K562 (cell line): Measurements from ENCODE around the gene SHISA2. TPM values are rescaled to one million over a fixed set of nuclear protein-coding genes. Genes with fewer than 3 reads are reported as not detected.

ENCODE experiments used
- ATAC-seq: fragments of 200-7000 bp; cut with Tn5 transposase; 3 replicates; pipeline ENCODE4 v1.9.1; 2020; ENCODE audit warnings: moderate library complexity
- BruUV-seq: library from RNA; stranded (reverse); fragments of 400-500 nt; replicated peaks from 2 replicates; lab custom pipeline; 2021; lab: Mats Ljungman, UMichigan
- CTCF ChIA-PET: fragments of 300-600 bp; formaldehyde crosslinking; extraction: SDS; loops from one replicate; lab custom pipeline; 2021; ENCODE audit warnings: low intra/inter-chr PET ratio; lab: Yijun Ruan, JAX
- POLR2A ChIA-PET: fragments of 300-600, 350-650 bp; sonication (Branson Sonifier 250); formaldehyde crosslinking; extraction: SDS; loops from one replicate; lab custom pipeline; 2021; ENCODE audit warnings: antibody characterized with exemption, inconsistent platforms; lab: Yijun Ruan, JAX
- DNase-seq, 4 experiments: peaks; one replicate each; pipeline versions ENCODE4 v3.0.0 to v3.0.0-alpha.2; 2011 to 2018; ENCODE audit warnings: low spot score in 3 of 4, mixed read lengths in 3 of 4; ENCODE audit errors: extremely low read depth in 1 of 4
- FAIRE-seq: peaks from 2 replicates; lab custom pipeline; 2011; peaks lifted over from hg19 to GRCh38; lab: Jason Lieb, UNC
- H2AFZ ChIP-seq: 2 replicates; pipeline ENCODE4 v1.6.0; 2011; ENCODE audit warnings: low read depth, low read length, control low read depth, inconsistent platforms
- H3K27ac ChIP-seq: fragments of 200-600 bp; 3 replicates; pipeline ENCODE4 v1.8.0; 2011; ENCODE audit warnings: low read depth, mild to moderate bottlenecking, control low read depth, inconsistent platforms, low read length, moderate library complexity, mixed read lengths; ENCODE audit errors: extremely low read depth
- H3K27me3 ChIP-seq, 2 experiments: fragments of 300-600 bp in 1 of 2; 2 replicates in 1 of 2; 3 replicates in 1 of 2; pipeline versions ENCODE4 v1.6.0 to v1.8.0; 2011; ENCODE audit warnings: inconsistent platforms in 2 of 2, low read length in 2 of 2, mild to moderate bottlenecking in 1 of 2, mixed read lengths in 1 of 2, moderate library complexity in 1 of 2; ENCODE audit not compliant: control insufficient read depth in 2 of 2, insufficient read depth in 2 of 2
- H3K36me3 ChIP-seq: fragments of 300-600 bp; 3 replicates; pipeline ENCODE4 v1.8.0; 2011; ENCODE audit warnings: mild to moderate bottlenecking, low read length, inconsistent platforms; ENCODE audit not compliant: control insufficient read depth, insufficient read depth
- H3K4me1 ChIP-seq, 2 experiments: fragments of 200-600 bp in 1 of 2; replicated peaks in 1 of 2; 2 replicates in 1 of 2; 3 replicates in 1 of 2; pipeline versions ENCODE4 v1.5.1 to v1.8.0; 2011; ENCODE audit warnings: inconsistent platforms in 2 of 2, low read length in 2 of 2, mild to moderate bottlenecking in 1 of 2, mixed read lengths in 1 of 2, moderate library complexity in 1 of 2; ENCODE audit not compliant: control insufficient read depth in 2 of 2, insufficient read depth in 2 of 2
- H3K4me2 ChIP-seq: 2 replicates; pipeline ENCODE4 v1.6.1; 2011; ENCODE audit warnings: low read length, control low read depth, inconsistent platforms, mixed read lengths; ENCODE audit not compliant: insufficient read depth
- H3K4me3 ChIP-seq: fragments of 200-600 bp; sonication (generic), shearing (Covaris generic); 2 replicates; pipeline ENCODE4 v1.5.1; 2016; ENCODE audit warnings: control low read depth, inconsistent platforms
- H3K79me2 ChIP-seq: fragments of 200-600 bp; 3 replicates; pipeline ENCODE4 v1.8.0; 2011; ENCODE audit warnings: low read length, inconsistent platforms; ENCODE audit not compliant: control insufficient read depth, insufficient read depth
- H3K9ac ChIP-seq, 2 experiments: 2 replicates each; pipeline versions ENCODE4 v1.6.0 to v1.6.1; 2011; ENCODE audit warnings: low read depth in 2 of 2, low read length in 2 of 2, control low read depth in 1 of 2, inconsistent platforms in 1 of 2, mild to moderate bottlenecking in 1 of 2, mixed read lengths in 1 of 2; ENCODE audit not compliant: insufficient read depth in 1 of 2
- H3K9me1 ChIP-seq: one replicate; pipeline ENCODE4 v1.6.0; 2011; ENCODE audit warnings: inconsistent platforms, mild to moderate bottlenecking, low read length, moderate library complexity; ENCODE audit not compliant: control insufficient read depth, insufficient read depth
- H3K9me3 ChIP-seq: replicated peaks from 2 replicates; pipeline ENCODE4 v1.5.1; 2011; ENCODE audit warnings: low read depth, low read length, inconsistent platforms; ENCODE audit not compliant: control insufficient read depth, insufficient read depth
- H4K20me1 ChIP-seq: replicated peaks from 2 replicates; pipeline ENCODE4 v1.6.1; 2011; ENCODE audit warnings: low read length, inconsistent platforms, mixed read lengths; ENCODE audit not compliant: control insufficient read depth, insufficient read depth
- ASH1L ChIP-seq: fragments of 450-650 bp; IDR thresholded peaks from 2 replicates; pipeline ENCODE4 v1.6.1; 2018; ENCODE audit warnings: borderline replicate concordance, mild to moderate bottlenecking, low read depth; ENCODE audit not compliant: partially characterized antibody
- CBFB ChIP-seq: sonication (generic); formaldehyde crosslinking; IDR thresholded peaks from 2 replicates; pipeline ENCODE4 v1.4.0; 2020; ENCODE audit warnings: mild to moderate bottlenecking, missing genetic modification reagents
- CEBPZ ChIP-seq: fragments of 150-350 bp; IDR thresholded peaks from 2 replicates; pipeline ENCODE4 v1.6.1; 2014; ENCODE audit warnings: low read depth, mild to moderate bottlenecking, low read length, borderline replicate concordance
- KDM2B ChIP-seq: fragments of 250-450 bp; sonication (Bioruptor Pico); IDR thresholded peaks from 2 replicates; pipeline ENCODE4 v1.8.0; 2021; ENCODE audit warnings: mild to moderate bottlenecking, moderate library complexity
- MCM5 ChIP-seq: fragments of 450-650 bp; IDR thresholded peaks from 2 replicates; pipeline ENCODE4 v1.6.1; 2016; ENCODE audit warnings: low read depth
- PCBP1 ChIP-seq: fragments of 200-400 bp; formaldehyde crosslinking; IDR thresholded peaks from 2 replicates; pipeline ENCODE4 v1.6.1; 2018; ENCODE audit warnings: mild to moderate bottlenecking, low read depth, low read length; ENCODE audit not compliant: poor library complexity, severe bottlenecking
- PHF8 ChIP-seq: fragments of 200-600 bp; sonication (generic); IDR thresholded peaks from 2 replicates; pipeline ENCODE4 v1.6.1; 2012; ENCODE audit warnings: mixed run types, mild to moderate bottlenecking, inconsistent platforms, low read length, moderate library complexity, borderline replicate concordance
- RBFOX2 ChIP-seq: fragments of 200-400 bp; formaldehyde crosslinking; IDR thresholded peaks from 2 replicates; pipeline ENCODE4 v1.6.1; 2017; ENCODE audit warnings: low read depth, mild to moderate bottlenecking, low read length, moderate library complexity
- RFX5 ChIP-seq: IDR thresholded peaks from 2 replicates; pipeline ENCODE4 v1.6.1; 2011; ENCODE audit warnings: low read depth, mild to moderate bottlenecking, improper control_type of control experiment, low read length
- SRSF7 ChIP-seq: fragments of 200-400 bp; formaldehyde crosslinking; optimal IDR thresholded peaks from 2 replicates; pipeline ENCODE3; 2017; ENCODE audit warnings: mild to moderate bottlenecking, low read depth, low read length
- UBTF ChIP-seq, 2 experiments: IDR thresholded peaks; 2 replicates each; pipeline ENCODE4 v1.6.1; 2012; ENCODE audit warnings: improper control_type of control experiment in 2 of 2, low read depth in 2 of 2, low read length in 2 of 2, borderline replicate concordance in 1 of 2
- ZNF764 ChIP-seq: fragments of 250-450 bp; sonication (Bioruptor Pico); IDR thresholded peaks from 2 replicates; pipeline ENCODE4 v1.4.0; 2020; ENCODE audit warnings: low read depth, mild to moderate bottlenecking, moderate library complexity
- WGBS: fragments of 100-300 bp; shearing (Covaris generic); methylation state at CpG from one replicate; pipeline ENCODE4 v1.1.6; 2016; ENCODE audit warnings: low coverage, mixed read lengths; ENCODE audit not compliant: insufficient coverage; ENCODE audit errors: missing lambda C conversion rate; 5-methylcytosine and 5-hydroxymethylcytosine counted together
- in situ Hi-C: fragments of 300-500 bp; cut with MboI; formaldehyde crosslinking; loops from 4 replicates; pipeline ENCODE4 v1.15.0; 2018; ENCODE audit warnings: inconsistent platforms, mixed read lengths
- intact Hi-C: fragments of 100-400 bp; cut with micrococcal nuclease; formaldehyde crosslinking; loops from 2 replicates; pipeline ENCODE4 v1.14.2; 2022
- polyA plus RNA-seq, 8 experiments: library from polyadenylated mRNA; depleted of rRNA in 4 of 8; stranded (reverse) in 5 of 8; unstranded in 3 of 8; fragments of >200 nt; fragmentation: Nextera tagmentation in 2 of 8; fragmentation: Illumina TruSeq in 1 of 8; extraction: Ambion mirVana in 2 of 8; extraction: Trizol in 1 of 8; gene quantifications; 2 replicates each; pipeline versions ENCODE4 v1.2.1 to v1.2.3, GENCODE V29; 2011 to 2014; ENCODE audit warnings: inconsistent platforms in 1 of 8, missing spikeins in 1 of 8
- total RNA-seq, 7 experiments: library from RNA; depleted of rRNA in 6 of 7; stranded (reverse); fragments of >200 nt in 6 of 7; fragmentation: Illumina TruSeq in 2 of 7; extraction: Trizol in 2 of 7; gene quantifications; 2 replicates each; pipeline versions ENCODE4 v1.2.1 to v1.2.3, GENCODE V29; 2011 to 2021; ENCODE audit warnings: low replicate concordance in 1 of 7
- TF ChIP-seq, protein P1 (sequence below): IDR thresholded peaks from 2 replicates; pipeline ENCODE4 v1.6.1; 2012; ENCODE audit warnings: low read depth, low read length, improper control_type of control experiment, borderline replicate concordance

The SHISA2 gene
- total and polyA plus RNA-seq, 9 of the 15 experiments (the other 6 are each of a cell fraction or from before 2014, with no cell fraction given) = not detected

GRCh38 chr13:26021956-26022355, 29.9 kb downstream of the SHISA2 start:
- intact Hi-C loops (no loop called here), in situ Hi-C loops (no loop called here)
- Histone ChIP-seq H3K79me2 (no peaks in the 10 kb centered on the region), H2AFZ (no peak overlapping the region), H3K27me3 (peaks cover 3 to 19% of the 10 kb centered on the region in 2 experiments), H3K4me2 (no peak overlapping the region), H3K9ac (no peak overlapping the region), H4K20me1 (no peaks in the 10 kb centered on the region), H3K4me3 (no peak overlapping the region), H3K36me3 (no peaks in the 10 kb centered on the region), H3K9me1 (no peaks in the 10 kb centered on the region), H3K9me3 (no peaks in the 10 kb centered on the region), H3K27ac (no peak overlapping the region), H3K4me1 (no peaks in the 10 kb centered on the region)
- DNase-seq (no peak), FAIRE-seq (no peak), ATAC-seq (no peak)
- BruUV-seq = no TSS peak
- POLR2A ChIA-PET = no interaction called here
- CTCF ChIA-PET = no interaction called here
- 7% methylated on average over 3 of the region's 3 CpGs for WGBS
- TF ChIP-seq, protein P1, sequence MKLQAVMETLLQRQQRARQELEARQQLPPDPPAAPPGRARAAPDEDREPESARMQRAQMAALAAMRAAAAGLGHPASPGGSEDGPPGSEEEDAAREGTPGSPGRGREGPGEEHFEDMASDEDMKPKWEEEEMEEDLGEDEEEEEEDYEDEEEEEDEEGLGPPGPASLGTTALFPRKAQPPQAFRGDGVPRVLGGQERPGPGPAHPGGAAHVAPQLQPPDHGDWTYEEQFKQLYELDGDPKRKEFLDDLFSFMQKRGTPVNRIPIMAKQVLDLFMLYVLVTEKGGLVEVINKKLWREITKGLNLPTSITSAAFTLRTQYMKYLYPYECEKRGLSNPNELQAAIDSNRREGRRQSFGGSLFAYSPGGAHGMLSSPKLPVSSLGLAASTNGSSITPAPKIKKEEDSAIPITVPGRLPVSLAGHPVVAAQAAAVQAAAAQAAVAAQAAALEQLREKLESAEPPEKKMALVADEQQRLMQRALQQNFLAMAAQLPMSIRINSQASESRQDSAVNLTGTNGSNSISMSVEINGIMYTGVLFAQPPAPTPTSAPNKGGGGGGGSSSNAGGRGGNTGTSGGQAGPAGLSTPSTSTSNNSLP = no peak
- no peak for TF ChIP-seq MCM5
- TF ChIP-seq RBFOX2 = no peak
- TF ChIP-seq CBFB = no peak
- no peak for TF ChIP-seq KDM2B (CRISPR knock-in tag)
- no peak for TF ChIP-seq ASH1L
- TF ChIP-seq CEBPZ = no peak
- no peak for TF ChIP-seq PHF8
- TF ChIP-seq SRSF7 = no peak
- no peak for TF ChIP-seq UBTF (IDR thresholded peaks at IDR 0.05; ENCODE audit: borderline replicate concordance in 1 of 2, low read depth in 2 of 2, low read length in 2 of 2)
- TF ChIP-seq ZNF764 (CRISPR knock-in tag) = no peak
- TF ChIP-seq PCBP1 = no peak
- TF ChIP-seq RFX5 = no peak
